Activated naive CD4-positive, alpha-beta T cell treated with anti-CD3 and anti-CD28 coated beads, Interleukin-2, amount 10 ng/mL, durations not matched to agents 7 days and 5 days (primary cell): ENCODE measurements around the gene AMDHD1.

ENCODE experiments used
- CTCF ChIA-PET: fragments of 350-600 bp; sonication (Branson Sonifier 250); formaldehyde crosslinking; loops from one replicate; lab custom pipeline; 2021; ENCODE audit warnings: antibody characterized with exemption; lab: Charles Lee
- DNase-seq: peaks from one replicate; pipeline ENCODE4 v3.0.0-alpha.2; 2020
- H3K27ac Mint-ChIP-seq: one replicate; pipeline ENCODE4 v1.8.0; 2021; ENCODE audit warnings: mild to moderate bottlenecking, moderate library complexity, mixed read lengths
- H3K27me3 Mint-ChIP-seq: one replicate; pipeline ENCODE4 v1.8.0; 2021; ENCODE audit warnings: mild to moderate bottlenecking, mixed read lengths
- H3K36me3 Mint-ChIP-seq: one replicate; pipeline ENCODE4 v1.8.0; 2021; ENCODE audit warnings: mixed read lengths
- H3K4me1 Mint-ChIP-seq: one replicate; pipeline ENCODE4 v1.8.0; 2021; ENCODE audit warnings: mixed read lengths
- H3K4me3 Mint-ChIP-seq: one replicate; pipeline ENCODE4 v1.8.0; 2021; ENCODE audit warnings: mild to moderate bottlenecking, moderate library complexity, mixed read lengths
- H3K9me3 Mint-ChIP-seq: one replicate; pipeline ENCODE4 v1.8.0; 2021; ENCODE audit warnings: mixed read lengths

Gene AMDHD1

DNA sequence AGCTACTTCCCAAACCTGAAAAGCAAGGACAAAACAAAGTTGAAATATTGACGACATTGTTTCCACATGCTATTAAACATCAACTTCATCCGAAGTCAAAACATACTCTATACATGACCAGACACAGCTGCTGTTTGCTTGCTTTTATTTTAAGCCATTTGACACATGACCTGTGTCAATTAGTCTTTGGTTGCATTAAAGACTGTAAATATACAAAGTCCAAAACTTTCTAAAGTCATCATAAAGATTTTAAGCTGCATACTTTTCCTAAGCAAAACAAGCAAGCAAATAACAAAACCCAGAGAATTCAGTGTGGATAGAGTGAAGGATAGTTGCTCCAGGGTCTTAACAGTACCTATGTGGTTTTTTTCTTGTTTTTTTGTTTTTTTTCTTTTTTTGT is 31.2 kb downstream of the AMDHD1 start:
- no peak overlapping the region for H3K4me3 Mint-ChIP-seq
- H3K9me3 Mint-ChIP-seq: no peaks in the 10 kb centered on the region
- H3K36me3 Mint-ChIP-seq: no peaks in the 10 kb centered on the region
- no peaks in the 10 kb centered on the region for H3K27me3 Mint-ChIP-seq
- no peaks in the 10 kb centered on the region for H3K4me1 Mint-ChIP-seq
- CTCF ChIA-PET: interaction anchor here (0.9 kb wide), 1 partner anchor 24 kb away, joined by 3 read pairs; no protein-coding TSS in a partner anchor
- DNase-seq: no peak
- no peak overlapping the region for H3K27ac Mint-ChIP-seq

DNA sequence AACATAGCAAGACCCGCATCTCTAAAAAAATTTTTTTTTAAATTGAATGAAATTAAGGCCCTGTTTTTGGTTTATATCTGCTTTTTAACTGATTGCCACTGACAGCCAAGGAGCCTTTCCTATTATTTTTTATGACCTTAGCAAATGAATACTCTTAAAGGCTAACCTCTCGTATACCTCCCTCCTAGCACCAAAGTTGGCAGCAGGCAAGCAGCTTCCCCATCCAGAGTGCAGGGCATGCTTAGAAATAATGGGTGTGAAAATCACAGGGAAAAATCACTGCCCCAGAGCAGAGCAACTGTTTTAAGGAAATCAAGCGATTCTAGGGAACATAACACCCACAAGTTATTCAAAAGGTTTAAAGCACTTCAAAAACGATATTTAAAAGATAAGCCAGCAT is 32.4 kb downstream of the AMDHD1 start:
- Mint-ChIP-seq H3K9me3 (no peaks in the 10 kb centered on the region), H3K27ac (no peak overlapping the region), H3K36me3 (no peaks in the 10 kb centered on the region), H3K4me3 (no peak overlapping the region), H3K4me1 (no peaks in the 10 kb centered on the region), H3K27me3 (no peaks in the 10 kb centered on the region)
- no peak for DNase-seq
- CTCF ChIA-PET: no interaction called here

- Mint-ChIP-seq H3K4me1 (no peaks in the 10 kb centered on the region), H3K27me3 (no peaks in the 10 kb centered on the region), H3K27ac (no peak overlapping the region), H3K9me3 (no peaks in the 10 kb centered on the region), H3K4me3 (no peak overlapping the region), H3K36me3 (no peaks in the 10 kb centered on the region)
- CTCF ChIA-PET: no interaction called here
- DNase-seq: no peak
Observed at GRCh38 chr12:95976416-95976832, 33.3 kb downstream of the AMDHD1 start.

GRCh38 chr12:95977764-95978305 is 34.7 kb downstream of the AMDHD1 start:
- CTCF ChIA-PET: no interaction called here
- H3K36me3 Mint-ChIP-seq: no peaks in the 10 kb centered on the region
- no peak overlapping the region for H3K4me3 Mint-ChIP-seq

GRCh38 chr12:95978351-95978750 is 35.2 kb downstream of the AMDHD1 start:
- no peaks in the 10 kb centered on the region for H3K4me1 Mint-ChIP-seq
- no peaks in the 10 kb centered on the region for H3K9me3 Mint-ChIP-seq
- DNase-seq: no peak
- CTCF ChIA-PET: no interaction called here
- no peak overlapping the region for H3K27ac Mint-ChIP-seq
- no peak overlapping the region for H3K4me3 Mint-ChIP-seq
- H3K27me3 Mint-ChIP-seq: no peaks in the 10 kb centered on the region
- no peaks in the 10 kb centered on the region for H3K36me3 Mint-ChIP-seq

More at GRCh38 chr12:95977764-95978305, 34.7 kb downstream of the AMDHD1 start:
- no peaks in the 10 kb centered on the region for H3K27me3 Mint-ChIP-seq
- no peak for DNase-seq
- H3K4me1 Mint-ChIP-seq: no peaks in the 10 kb centered on the region
- no peak overlapping the region for H3K27ac Mint-ChIP-seq
- no peaks in the 10 kb centered on the region for H3K9me3 Mint-ChIP-seq

DNA sequence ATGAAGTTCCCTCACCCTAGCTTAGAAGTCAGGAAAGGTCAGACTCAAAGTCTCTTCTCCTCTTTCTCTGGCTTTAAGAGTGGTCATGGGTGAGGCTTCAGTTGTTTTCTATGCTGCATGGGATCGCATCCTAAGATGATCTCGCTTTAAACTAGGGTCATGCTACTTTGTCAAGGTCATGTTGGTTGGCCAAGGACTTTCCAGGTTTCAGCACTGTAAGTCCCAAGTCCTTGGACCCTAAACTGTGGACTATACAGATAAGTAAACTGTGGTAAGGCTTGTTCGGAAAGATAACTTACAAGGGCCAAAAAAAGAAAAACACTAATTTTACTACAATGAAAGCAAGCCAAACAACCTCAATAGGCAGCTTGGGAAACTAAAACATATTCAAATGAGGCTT is 35.6 kb downstream of the AMDHD1 start:
- no peak overlapping the region for H3K4me3 Mint-ChIP-seq
- DNase-seq: no peak
- CTCF ChIA-PET: interaction anchor here (0.6 to 1.1 kb wide), 2 partner anchors 19 to 1542 kb away, joined by 3 read pairs; no protein-coding TSS in a partner anchor
- no peaks in the 10 kb centered on the region for H3K36me3 Mint-ChIP-seq
- no peaks in the 10 kb centered on the region for H3K27me3 Mint-ChIP-seq
- H3K27ac Mint-ChIP-seq: no peak overlapping the region
- no peaks in the 10 kb centered on the region for H3K9me3 Mint-ChIP-seq
- no peaks in the 10 kb centered on the region for H3K4me1 Mint-ChIP-seq

GRCh38 chr12:95980437-95980836 is 37.3 kb downstream of the AMDHD1 start:
- no peak overlapping the region for H3K27ac Mint-ChIP-seq
- H3K4me3 Mint-ChIP-seq: no peak overlapping the region
- no peaks in the 10 kb centered on the region for H3K4me1 Mint-ChIP-seq
- DNase-seq: no peak
- no peaks in the 10 kb centered on the region for H3K27me3 Mint-ChIP-seq
- CTCF ChIA-PET: interaction anchor here (0.6 kb wide), 1 partner anchor 18 kb away, joined by 3 read pairs; no protein-coding TSS in a partner anchor
- H3K36me3 Mint-ChIP-seq: no peaks in the 10 kb centered on the region
- no peaks in the 10 kb centered on the region for H3K9me3 Mint-ChIP-seq

GRCh38 chr12:95982602-95983001 is 39.5 kb downstream of the AMDHD1 start:
- Mint-ChIP-seq H3K4me3 (no peak overlapping the region), H3K4me1 (no peaks in the 10 kb centered on the region), H3K27me3 (no peaks in the 10 kb centered on the region), H3K36me3 (no peaks in the 10 kb centered on the region), H3K9me3 (no peaks in the 10 kb centered on the region), H3K27ac (no peak overlapping the region)
- CTCF ChIA-PET: no interaction called here
- no peak for DNase-seq

DNA sequence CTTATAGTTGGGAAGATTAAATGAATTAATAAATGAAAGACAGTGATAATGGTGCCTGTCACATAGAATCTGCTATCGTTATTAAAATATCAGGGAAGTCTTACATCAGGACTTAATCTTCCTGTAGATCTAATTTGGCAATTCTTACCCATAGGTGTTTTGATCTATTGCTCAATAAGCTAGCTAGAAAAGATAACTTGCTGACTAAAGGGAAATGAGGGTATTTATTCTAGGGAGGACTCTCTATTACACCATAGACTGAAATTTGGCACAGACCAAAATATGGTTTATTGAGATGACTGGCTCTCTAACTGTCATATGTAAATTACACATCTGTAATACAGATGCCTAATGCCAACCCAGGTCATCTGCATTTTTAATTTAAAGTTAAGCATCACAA is 41.6 kb downstream of the AMDHD1 start:
- Mint-ChIP-seq H3K27me3 (no peaks in the 10 kb centered on the region), H3K9me3 (no peaks in the 10 kb centered on the region), H3K4me3 (no peak overlapping the region), H3K4me1 (no peaks in the 10 kb centered on the region), H3K27ac (no peak overlapping the region), H3K36me3 (no peaks in the 10 kb centered on the region)
- CTCF ChIA-PET: no interaction called here
- DNase-seq: no peak

DNA sequence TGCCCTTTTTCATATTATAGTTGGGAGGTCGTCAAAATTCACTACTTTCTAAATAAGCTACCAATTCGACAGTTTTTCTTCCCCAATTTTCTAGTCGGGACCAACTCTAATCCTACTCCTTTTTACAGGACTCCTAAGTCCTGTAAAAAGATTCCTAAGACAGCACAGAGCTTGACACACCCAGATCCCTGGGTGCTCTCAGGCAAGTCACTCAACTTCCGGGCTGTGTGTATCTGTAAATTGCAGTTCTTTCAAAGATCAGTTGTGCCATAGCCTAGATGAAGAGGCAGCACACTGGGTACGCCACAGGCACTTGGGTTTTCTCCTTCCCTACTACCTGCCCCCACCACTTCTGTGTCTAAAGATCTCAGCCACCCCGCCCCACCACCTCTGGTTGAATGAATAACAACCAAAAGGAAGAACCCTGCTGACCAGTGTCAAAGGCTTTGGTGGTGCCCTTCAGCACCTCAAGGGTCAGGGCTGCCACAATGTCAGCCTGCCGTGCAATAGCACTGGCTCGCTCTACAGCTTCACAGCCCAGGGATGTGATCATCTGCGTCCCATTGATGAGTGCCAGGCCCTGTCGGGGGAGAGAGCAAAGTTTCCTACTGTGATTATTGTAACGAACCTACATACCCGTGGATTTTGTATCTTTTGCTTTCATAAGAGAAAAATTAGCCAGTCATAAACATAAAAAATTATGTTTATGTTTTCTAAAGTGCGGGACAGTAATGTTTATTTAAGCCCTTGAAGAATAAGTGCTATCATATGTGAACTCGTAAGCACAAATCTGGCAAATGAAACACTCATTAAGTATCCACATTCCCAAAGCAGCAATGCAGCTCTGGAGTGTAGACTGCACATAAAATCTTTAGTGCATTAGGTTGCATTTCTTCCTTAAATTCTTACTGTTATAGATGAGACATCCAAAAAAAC is 43.8 kb downstream of the AMDHD1 start:
- no peak overlapping the region for H3K4me3 Mint-ChIP-seq
- no peaks in the 10 kb centered on the region for H3K9me3 Mint-ChIP-seq
- no peak overlapping the region for H3K27ac Mint-ChIP-seq
- H3K36me3 Mint-ChIP-seq: no peaks in the 10 kb centered on the region
- no peaks in the 10 kb centered on the region for H3K4me1 Mint-ChIP-seq
- CTCF ChIA-PET: interaction anchor here (1.3 kb wide), 1 partner anchor 12 kb away, joined by 3 read pairs; no protein-coding TSS in a partner anchor
- peaks cover 2% of the 10 kb centered on the region for H3K27me3 Mint-ChIP-seq
- DNase-seq: no peak

- Mint-ChIP-seq H3K27ac (no peak overlapping the region), H3K9me3 (no peaks in the 10 kb centered on the region)
- no peak for DNase-seq
Observed at GRCh38 chr12:95988506-95989275, 45.6 kb downstream of the AMDHD1 start.

DNA sequence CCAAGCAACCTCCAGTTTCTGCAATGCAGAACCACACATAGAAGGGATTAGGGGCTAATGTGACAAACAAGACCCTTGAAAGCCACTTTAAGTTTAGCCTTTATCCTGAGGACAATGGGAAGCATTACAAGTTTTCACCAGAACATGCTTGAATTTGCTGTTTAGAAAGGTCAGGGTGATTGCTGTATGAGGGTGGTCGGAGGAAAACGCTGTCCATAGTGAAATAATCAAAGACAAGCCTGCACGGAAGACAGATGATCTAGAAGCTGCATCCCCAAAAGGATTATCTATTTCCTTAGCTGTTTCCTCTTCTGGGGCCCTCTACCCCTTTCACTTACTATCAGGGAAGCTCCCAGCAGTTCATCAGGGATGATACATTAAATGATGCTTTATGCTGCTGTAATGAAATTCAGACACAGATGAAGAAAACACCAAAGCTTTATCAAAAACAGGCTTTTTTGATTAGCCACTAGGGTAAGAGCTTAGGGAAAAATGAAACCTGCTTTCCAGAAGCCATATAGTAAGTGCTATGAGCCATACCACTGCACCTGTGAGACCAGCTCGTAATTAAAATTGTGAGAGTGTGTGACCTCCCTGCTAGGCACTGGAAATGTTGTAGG is 46.5 kb downstream of the AMDHD1 start:
- Mint-ChIP-seq H3K36me3 (no peaks in the 10 kb centered on the region), H3K4me1 (no peaks in the 10 kb centered on the region), H3K27ac (no peak overlapping the region)

More at GRCh38 chr12:95988506-95989275, 45.6 kb downstream of the AMDHD1 start:
- Mint-ChIP-seq H3K4me1 (no peaks in the 10 kb centered on the region), H3K27me3 (peaks cover 3% of the 10 kb centered on the region), H3K4me3 (no peak overlapping the region), H3K36me3 (no peaks in the 10 kb centered on the region)
- CTCF ChIA-PET: interaction anchor here (1.6 to 2.2 kb wide), 2 partner anchors 10 to 70 kb away, joined by 4 to 14 read pairs; no protein-coding TSS in a partner anchor

DNA sequence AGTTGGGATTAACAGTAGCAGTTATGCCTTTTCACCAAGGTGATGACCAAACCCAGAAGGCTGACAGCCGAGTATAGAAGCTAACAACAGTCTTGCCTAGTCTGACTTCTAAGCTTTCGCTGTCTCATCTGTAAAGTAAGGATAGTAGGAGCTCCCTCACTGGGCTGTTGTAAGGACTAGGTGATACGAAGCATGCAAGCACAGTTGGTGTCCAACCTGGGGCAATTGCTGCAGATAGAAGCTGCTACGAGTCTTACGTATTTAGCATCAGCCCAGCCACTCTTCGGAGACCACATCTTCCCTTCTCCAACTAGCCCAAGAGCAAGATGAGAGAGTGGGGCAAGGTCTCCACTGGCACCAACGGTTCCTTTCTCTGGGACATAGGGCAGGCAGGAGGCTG is 47.0 kb downstream of the AMDHD1 start:
- Mint-ChIP-seq H3K36me3 (no peaks in the 10 kb centered on the region), H3K27ac (no peak overlapping the region), H3K9me3 (no peaks in the 10 kb centered on the region), H3K4me1 (no peaks in the 10 kb centered on the region), H3K27me3 (peaks cover 3% of the 10 kb centered on the region), H3K4me3 (no peak overlapping the region)
- DNase-seq: no peak
- CTCF ChIA-PET: interaction anchor here (1.6 to 2.2 kb wide), 2 partner anchors 9 to 71 kb away, joined by 4 to 14 read pairs; no protein-coding TSS in a partner anchor

More for the DNA sequence above, 46.5 kb downstream of the AMDHD1 start:
- no peak overlapping the region for H3K4me3 Mint-ChIP-seq
- peaks cover 3% of the 10 kb centered on the region for H3K27me3 Mint-ChIP-seq
- CTCF ChIA-PET: interaction anchor here (0.6 to 2.2 kb wide), 3 partner anchors 9 to 443 kb away, joined by 3 to 14 read pairs (median 4); no protein-coding TSS in a partner anchor
- no peak for DNase-seq
- no peaks in the 10 kb centered on the region for H3K9me3 Mint-ChIP-seq
